CD1c-positive myeloid dendritic cell (primary cell): ENCODE results near the gene PGAP6.
A peak's percentile ranks its signal among the peaks of the same experiment; 100 is the strongest.

Experiments used
- DNase-seq: peaks from one replicate; pipeline ENCODE4 v3.0.0-alpha.2; 2016; ENCODE audit errors: extremely low spot score

PGAP6 gene

DNA sequence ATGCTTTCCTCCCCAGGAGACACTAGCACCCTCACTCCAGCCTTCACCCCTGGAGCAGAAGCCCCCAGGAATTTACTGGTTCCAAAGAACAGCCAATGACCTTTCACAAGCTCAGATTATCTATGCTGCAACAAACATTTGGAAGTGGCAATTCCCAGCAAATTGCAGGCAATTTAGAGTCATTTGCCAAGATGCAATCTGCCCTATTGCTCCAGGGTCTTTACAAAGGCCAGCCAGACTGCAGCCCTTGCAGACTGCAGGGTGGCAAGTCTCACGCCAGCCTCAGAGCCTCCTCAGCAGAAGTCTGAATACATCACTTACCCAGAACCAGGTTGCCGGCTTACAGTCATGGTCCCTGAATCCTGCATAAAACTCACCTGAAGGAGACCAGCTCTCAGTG lies 51.0 kb downstream of the PGAP6 start:
- DNase-seq: no peak

DNA sequence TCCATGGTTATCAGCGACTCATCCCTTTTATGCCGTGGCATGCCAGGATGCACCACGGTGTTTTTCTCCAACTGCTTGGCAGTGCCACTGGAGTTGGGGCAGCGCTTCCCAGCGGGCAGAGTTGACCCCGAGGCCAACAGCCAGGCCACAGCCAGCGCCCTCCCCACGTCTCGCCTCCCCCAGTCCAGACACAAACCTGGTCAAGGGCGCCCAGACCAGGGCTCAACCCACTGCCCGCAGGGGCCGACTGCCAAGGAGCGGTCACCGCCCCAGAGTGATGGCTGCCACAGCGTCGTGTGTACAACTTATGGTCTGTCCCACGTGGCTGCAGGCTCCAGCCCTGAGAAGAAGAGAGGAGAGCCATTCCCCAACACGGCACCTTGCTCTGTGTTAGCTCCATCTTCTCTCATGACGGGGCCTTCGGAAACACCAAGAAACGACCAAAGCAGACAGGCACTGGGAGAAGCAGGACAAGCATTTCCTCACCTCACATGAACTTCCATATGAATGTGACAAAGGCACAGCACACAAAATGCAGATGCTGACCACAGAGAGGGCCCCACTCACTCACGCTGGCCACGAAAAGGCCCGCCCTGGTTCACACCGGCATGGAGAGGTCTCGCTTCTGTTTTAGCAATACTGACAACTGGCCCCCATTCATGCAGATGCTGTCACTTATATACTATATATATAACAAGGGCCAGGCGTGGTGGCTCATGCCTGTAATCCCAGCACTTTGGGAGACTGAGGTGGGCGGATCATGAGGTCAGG lies 56.2 kb downstream of the PGAP6 start:
- peak; percentile 15 for DNase-seq

DNA sequence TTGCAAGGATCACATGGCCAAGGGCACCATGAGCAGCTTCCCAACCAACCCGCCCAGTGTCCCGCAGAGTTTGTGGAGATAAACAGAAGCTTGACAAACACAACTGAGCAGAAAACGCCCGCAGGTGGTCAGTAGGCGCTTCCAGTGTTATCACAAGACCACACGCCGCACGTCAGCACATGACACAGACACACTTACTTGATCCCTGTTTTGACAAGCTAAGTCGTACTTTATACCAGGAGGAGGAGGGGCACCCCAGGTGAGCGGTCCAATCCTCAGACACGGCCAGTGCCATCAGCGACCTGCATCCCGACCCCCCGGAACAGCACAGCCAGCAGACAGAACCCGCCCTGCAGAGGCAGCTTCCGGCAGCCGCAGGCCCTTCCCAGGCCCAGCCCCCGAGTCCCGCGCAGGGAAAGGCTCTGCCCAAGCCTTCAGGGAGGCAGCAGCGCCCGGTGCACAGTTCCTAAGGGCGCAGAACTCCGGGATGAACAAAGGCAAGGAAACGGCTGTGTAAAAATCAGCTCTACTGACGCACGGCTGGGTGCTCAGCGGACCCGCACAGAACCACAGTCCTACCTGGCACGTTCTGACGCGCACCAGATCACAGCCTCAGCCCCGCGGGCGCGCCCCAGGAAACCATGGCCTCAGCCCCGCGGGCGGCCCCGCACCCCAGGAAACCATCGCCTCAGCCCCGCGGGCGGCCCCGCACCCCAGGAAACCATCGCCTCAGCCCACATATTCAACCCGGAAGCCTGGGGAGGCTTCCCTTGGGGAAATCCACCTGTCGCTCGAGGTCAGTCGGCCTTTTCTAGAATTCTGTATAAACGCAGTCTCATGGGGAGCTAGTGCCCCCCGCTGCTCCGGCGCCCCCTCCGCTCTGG lies 57.1 kb downstream of the PGAP6 start:
- peak; percentile 18 for DNase-seq

DNA sequence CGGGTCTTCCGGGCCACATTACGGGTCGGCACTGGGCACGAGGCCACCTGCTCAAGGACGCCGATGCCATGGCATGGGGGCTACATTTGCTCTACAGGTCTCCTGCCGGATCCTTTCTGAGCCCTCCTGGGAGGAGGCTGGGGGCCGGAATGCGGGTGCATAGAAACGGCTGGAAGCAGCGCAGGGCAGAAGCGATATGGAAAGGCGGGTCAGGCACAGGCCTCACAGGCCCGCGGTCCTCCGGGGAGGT lies 57.7 kb downstream of the PGAP6 start:
- DNase-seq: no peak

DNA sequence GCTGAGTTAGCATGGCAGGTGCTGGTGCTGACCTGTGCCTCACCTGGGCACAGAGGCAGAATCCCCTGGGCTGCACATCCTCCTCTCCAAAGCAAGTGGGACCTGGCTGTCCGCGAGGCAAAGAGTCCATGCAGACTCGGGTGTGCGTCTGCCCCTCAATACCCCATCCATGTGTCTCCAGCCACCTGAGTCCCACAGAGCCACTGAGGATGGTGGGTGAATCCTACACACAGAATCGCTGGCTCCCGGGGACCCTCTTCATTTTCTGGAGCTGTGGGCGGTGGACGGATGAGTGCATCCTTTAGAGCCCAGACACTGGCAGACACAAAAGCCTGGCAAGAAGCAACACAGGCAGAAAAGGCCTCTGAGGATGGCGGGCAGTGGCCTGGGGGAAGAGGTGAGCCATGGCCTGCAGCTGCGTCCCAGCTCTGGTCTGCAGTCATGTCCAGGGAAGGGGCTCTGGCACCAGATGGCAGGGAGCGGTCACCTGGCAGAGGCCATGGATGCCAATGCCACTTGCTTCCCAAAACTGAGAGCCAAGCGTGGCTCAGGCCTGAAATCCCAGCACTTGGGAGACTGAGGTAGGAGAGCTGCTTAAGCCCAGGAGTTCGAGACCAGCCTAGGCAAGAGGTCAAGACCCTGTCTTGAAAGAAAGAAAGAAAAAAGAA lies 59.2 kb downstream of the PGAP6 start:
- DNase-seq: no peak

DNA sequence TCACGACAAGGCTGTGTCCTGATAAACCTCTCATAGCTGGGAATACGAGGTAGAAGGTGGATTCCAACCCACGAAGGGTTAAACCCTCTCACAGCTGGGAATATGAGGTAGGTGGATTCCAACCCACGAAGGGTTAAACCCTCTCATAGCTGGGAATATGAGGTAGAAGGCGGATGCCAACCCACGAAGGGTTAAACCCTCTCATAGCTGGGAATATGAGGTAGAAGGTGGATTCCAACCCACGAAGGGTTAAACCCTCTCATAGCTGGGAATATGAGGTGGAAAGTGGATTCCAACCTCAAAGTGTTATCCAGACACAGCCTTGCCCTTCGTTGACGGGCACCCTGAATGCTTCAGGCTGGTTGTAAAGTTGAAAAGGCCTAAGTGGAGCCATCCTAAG lies 60.2 kb downstream of the PGAP6 start:
- DNase-seq: no peak
